HL-60 (cell line): ENCODE data around the gene NAB2.

Experiments used
- DNase-seq, 2 experiments: peaks; one replicate each; pipeline ENCODE4 v3.0.0-alpha.2; 2010 to 2020; ENCODE audit warnings: low read depth in 1 of 2, low spot score in 1 of 2
- H3K27ac ChIP-seq: fragments of 250-450 bp; sonication (Bioruptor Pico); replicated peaks from 2 replicates; pipeline ENCODE4 v1.5.1; 2020; ENCODE audit warnings: mild to moderate bottlenecking, moderate library complexity
- H3K27me3 ChIP-seq: fragments of 250-450 bp; sonication (Bioruptor Pico); 2 replicates; pipeline ENCODE4 v1.5.1; 2021; ENCODE audit warnings: mild to moderate bottlenecking, moderate library complexity; ENCODE audit not compliant: insufficient read depth, poor library complexity, severe bottlenecking
- H3K4me3 ChIP-seq: replicated peaks from 2 replicates; pipeline ENCODE4 v1.5.1; 2011; ENCODE audit warnings: mild to moderate bottlenecking, control low read depth, low read length; ENCODE audit not compliant: insufficient read depth
- CTCF ChIP-seq: IDR thresholded peaks from one replicate; pipeline ENCODE4 v1.5.1; 2011; ENCODE audit warnings: low read length, control low read depth, inconsistent platforms; ENCODE audit not compliant: insufficient read depth
- GABPA ChIP-seq: IDR thresholded peaks from 2 replicates; pipeline ENCODE4 v1.6.1; 2012; ENCODE audit warnings: low read depth
- POLR2AphosphoS5 ChIP-seq: IDR thresholded peaks from 2 replicates; pipeline ENCODE4 v1.6.1; 2012; ENCODE audit warnings: low read depth
- REST ChIP-seq: IDR thresholded peaks from 2 replicates; pipeline ENCODE4 v1.6.1; 2012; ENCODE audit warnings: low read depth; ENCODE audit not compliant: insufficient replicate concordance
- SPI1 ChIP-seq: IDR thresholded peaks from 2 replicates; pipeline ENCODE4 v1.6.1; 2012; ENCODE audit warnings: low read depth, mild to moderate bottlenecking, borderline replicate concordance

NAB2 gene

GRCh38 chr12:57091638-57092528, 3.0 kb downstream of the NAB2 start:
- no peak overlapping the region for H3K4me3 ChIP-seq
- TF ChIP-seq CTCF (no peak), GABPA (no peak), POLR2AphosphoS5 (no peak), REST (no peak), SPI1 (no peak)
- H3K27ac ChIP-seq: no peak overlapping the region

GRCh38 chr12:57092529-57092862, 3.6 kb downstream of the NAB2 start:
- H3K4me3 ChIP-seq: no peak overlapping the region
- H3K27me3 ChIP-seq: no peaks in the 10 kb centered on the region
- TF ChIP-seq POLR2AphosphoS5 (no peak), GABPA (no peak), CTCF (no peak), REST (no peak), SPI1 (no peak)
- no peak for DNase-seq
- no peak overlapping the region for H3K27ac ChIP-seq

More at GRCh38 chr12:57091638-57092528, 3.0 kb downstream of the NAB2 start:
- H3K27me3 ChIP-seq: no peaks in the 10 kb centered on the region
- DNase-seq: no peak

- Histone ChIP-seq H3K4me3 (no peak overlapping the region), H3K27ac (no peak overlapping the region), H3K27me3 (no peaks in the 10 kb centered on the region)
- no peak for TF ChIP-seq REST
- TF ChIP-seq POLR2AphosphoS5: no peak
- no peak for TF ChIP-seq GABPA
- TF ChIP-seq SPI1: no peak
- TF ChIP-seq CTCF: no peak
- DNase-seq: no peak
Observed at GRCh38 chr12:57092876-57093414, 4.0 kb downstream of the NAB2 start.
